ENCODE results near the gene GAGE1.
"Not testable (repeated sequence)": the region's sequence is repeated elsewhere in the genome, so short reads cannot be mapped to it uniquely, and the experiment has no call there.

DNA sequence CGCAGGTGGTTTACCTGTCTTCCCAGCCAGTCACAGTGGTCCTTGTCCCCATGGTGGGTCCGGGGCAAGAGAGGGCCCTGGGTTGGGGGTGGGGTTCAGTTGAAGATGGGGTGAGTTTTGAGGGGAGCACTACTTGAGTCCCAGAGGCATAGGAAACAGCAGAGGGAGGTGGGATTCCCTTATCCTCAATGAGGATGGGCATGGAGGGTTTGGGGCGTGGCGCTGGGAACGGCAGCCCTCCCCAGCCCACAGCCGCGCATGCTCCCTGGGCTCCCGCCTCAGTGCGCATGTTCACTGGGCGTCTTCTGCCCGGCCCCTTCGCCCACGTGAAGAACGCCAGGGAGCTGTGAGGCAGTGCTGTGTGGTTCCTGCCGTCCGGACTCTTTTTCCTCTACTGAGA lies 28.7 kb upstream of the GAGE1 start, which contains the start of gene GAGE12G:
- not testable (repeated sequence) for TF ChIP-seq POLR2AphosphoS5 (IDR thresholded peaks at IDR 0.05; ENCODE audit: borderline replicate concordance, low read depth, low read length); EZH2 (IDR thresholded peaks at IDR 0.05)

Measured in SK-N-MC (cell line).